ENCODE measurements around the gene LRP2BP.

DNA sequence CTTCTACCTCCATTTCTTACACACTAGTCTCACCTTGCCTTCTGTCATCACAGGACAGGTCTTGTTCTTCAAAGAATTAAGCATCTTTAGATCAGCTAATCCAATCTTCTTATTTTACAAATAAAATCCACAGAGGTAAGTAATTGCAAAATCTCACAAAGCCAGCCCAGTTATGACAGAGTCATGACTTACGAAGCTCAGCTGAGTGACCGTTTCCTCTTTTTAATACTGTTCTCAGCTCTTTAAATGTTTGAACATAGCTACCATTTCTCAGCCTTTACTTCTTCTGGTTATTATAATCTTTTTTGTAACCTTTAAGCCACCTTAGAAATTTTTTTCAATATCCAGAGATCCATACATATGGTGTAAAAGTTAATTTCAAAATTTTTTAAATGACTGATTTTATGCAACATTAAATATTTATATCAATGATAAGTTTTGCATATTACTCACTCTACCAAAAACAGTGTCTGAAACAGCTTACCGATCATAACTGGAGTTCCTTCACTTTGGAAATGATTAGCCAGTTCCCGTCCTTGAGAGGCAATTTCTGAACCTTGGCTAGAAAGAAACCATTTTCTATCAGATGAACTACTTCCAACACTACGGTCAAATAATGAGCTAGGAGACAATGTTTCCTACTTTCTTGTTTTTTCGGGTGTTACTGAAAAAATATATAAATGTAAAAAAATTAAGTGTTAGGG is 9.7 kb upstream of the LRP2BP start:
- no peak for TF ChIP-seq EP300 (IDR thresholded peaks at IDR 0.05)
- TF ChIP-seq POLR2A (IDR thresholded peaks at IDR 0.05), result no peak
